GM12878 (cell line): ENCODE measurements around the gene FRMPD2. TPM values are rescaled to one million over a fixed set of nuclear protein-coding genes. Genes with fewer than 3 reads are reported as not detected.
A peak's percentile ranks its signal among the peaks of the same experiment; 100 is the strongest.
"Not testable (repeated sequence)": the region's sequence is repeated elsewhere in the genome, so short reads cannot be mapped to it uniquely, and the experiment has no call there.

ENCODE experiments used
- ATAC-seq: fragments of 200-7000 bp; cut with Tn5 transposase; 3 replicates; pipeline ENCODE4 v1.9.1; 2020; ENCODE audit warnings: mild to moderate bottlenecking, moderate library complexity
- BruUV-seq: library from RNA; stranded (reverse); fragments of 400-500 nt; replicated peaks from 2 replicates; lab custom pipeline; 2021; lab: Mats Ljungman, UMichigan
- CTCF ChIA-PET: fragments of 300-600 bp; sonication (Branson Sonifier 250); formaldehyde crosslinking; extraction: SDS; loops from one replicate; lab custom pipeline; 2021; ENCODE audit warnings: inconsistent platforms; lab: Yijun Ruan, JAX
- POLR2A ChIA-PET: fragments of 350-600 bp; formaldehyde crosslinking; extraction: SDS; loops from one replicate; lab custom pipeline; 2021; ENCODE audit warnings: inconsistent platforms; lab: Charles Lee
- RAD21 ChIA-PET: fragments of 300-600 bp; sonication (Branson Sonifier 250); formaldehyde crosslinking; loops from one replicate; lab custom pipeline; 2023; ENCODE audit warnings: antibody characterized with exemption; ENCODE audit not compliant: unreplicated experiment; lab: Charles Lee
- SMC1A ChIA-PET: fragments of 300-600 bp; sonication (Branson Sonifier 250); formaldehyde crosslinking; loops from one replicate; lab custom pipeline; 2023; ENCODE audit not compliant: unreplicated experiment, uncharacterized antibody; lab: Charles Lee
- DNase-seq: peaks from one replicate; pipeline ENCODE4 v3.0.0-alpha.2; 2011; ENCODE audit warnings: low read depth, low spot score
- FAIRE-seq: peaks from 3 replicates; lab custom pipeline; 2011; peaks lifted over from hg19 to GRCh38; lab: Jason Lieb, UNC
- H2AFZ ChIP-seq: 2 replicates; pipeline ENCODE4 v1.6.0; 2011; ENCODE audit warnings: low read depth, low read length, control low read depth; ENCODE audit not compliant: control insufficient read depth
- H3K27ac ChIP-seq: 2 replicates; pipeline ENCODE4 v1.5.1; 2011; ENCODE audit warnings: control low read depth; ENCODE audit not compliant: control insufficient read depth, insufficient read depth
- H3K27me3 ChIP-seq, 2 experiments: replicated peaks in 1 of 2; 2 replicates each; pipeline versions ENCODE4 v1.6.0 to v1.6.1; 2011; ENCODE audit warnings: low read length in 1 of 2; ENCODE audit not compliant: control insufficient read depth in 2 of 2, insufficient read depth in 2 of 2
- H3K36me3 ChIP-seq, 2 experiments: 2 replicates each; pipeline ENCODE4 v1.5.1; 2011; ENCODE audit warnings: low read length in 1 of 2; ENCODE audit not compliant: control insufficient read depth in 2 of 2, insufficient read depth in 2 of 2
- H3K4me1 ChIP-seq: 2 replicates; pipeline ENCODE4 v1.6.1; 2011; ENCODE audit warnings: mild to moderate bottlenecking, low read length, moderate library complexity, mixed read lengths; ENCODE audit not compliant: control insufficient read depth, insufficient read depth
- H3K4me2 ChIP-seq: 2 replicates; pipeline ENCODE4 v1.6.0; 2011; ENCODE audit warnings: control low read depth; ENCODE audit not compliant: control insufficient read depth, insufficient read depth
- H3K4me3 ChIP-seq: fragments of 200-600 bp; sonication (generic); 2 replicates; pipeline ENCODE4 v1.5.1; 2016
- H3K79me2 ChIP-seq: 2 replicates; pipeline ENCODE4 v1.6.0; 2011; ENCODE audit warnings: low read length; ENCODE audit not compliant: control insufficient read depth, insufficient read depth
- H3K9ac ChIP-seq: 2 replicates; pipeline ENCODE4 v1.8.0; 2011; ENCODE audit warnings: low read length, control low read depth, mixed read lengths; ENCODE audit not compliant: control insufficient read depth, insufficient read depth
- H3K9me3 ChIP-seq: replicated peaks from 3 replicates; pipeline ENCODE4 v1.5.1; 2011; ENCODE audit warnings: mild to moderate bottlenecking, low read length; ENCODE audit not compliant: control insufficient read depth, insufficient read depth
- H4K20me1 ChIP-seq: 2 replicates; pipeline ENCODE4 v1.6.0; 2011; ENCODE audit not compliant: control insufficient read depth, insufficient read depth
- KLF5 ChIP-seq: fragments of 450-650 bp; IDR thresholded peaks from 2 replicates; pipeline ENCODE4 v1.6.1; 2014; ENCODE audit warnings: mild to moderate bottlenecking; ENCODE audit not compliant: partially characterized antibody
- POLR2AphosphoS5 ChIP-seq: IDR thresholded peaks from 2 replicates; pipeline ENCODE4 v1.6.1; 2011; ENCODE audit warnings: mild to moderate bottlenecking, low read length, inconsistent platforms
- WGBS: methylation state at CpG from one replicate; pipeline ENCODE4 v1.1.6; 2016; ENCODE audit warnings: low lambda C conversion rate; ENCODE audit not compliant: insufficient replicate concordance, insufficient coverage; ENCODE audit errors: missing lambda C conversion rate; 5-methylcytosine and 5-hydroxymethylcytosine counted together
- in situ Hi-C: fragments of 300-500 bp; cut with MboI; formaldehyde crosslinking; loops from 9 replicates; pipeline ENCODE4 v1.14.3; 2018; ENCODE audit warnings: mixed read lengths
- intact Hi-C: fragments of 100-400 bp; cut with micrococcal nuclease; formaldehyde crosslinking; loops from one replicate; pipeline ENCODE4 v1.14.2; 2022; ENCODE audit not compliant: unreplicated experiment
- polyA plus RNA-seq, 11 experiments: library from polyadenylated mRNA; depleted of rRNA in 4 of 11; unstranded in 6 of 11; stranded (reverse) in 5 of 11; fragments of >200 nt; fragmentation: Nextera tagmentation in 4 of 11; fragmentation: Illumina TruSeq in 1 of 11; extraction: Ambion mirVana in 4 of 11; extraction: Trizol in 1 of 11; gene quantifications; 1 replicate in 1 of 11; 2 replicates in 10 of 11; pipeline versions ENCODE4 v1.2.1 to v1.2.3, GENCODE V29; 2011 to 2016; ENCODE audit warnings: inconsistent platforms in 2 of 11, missing spikeins in 2 of 11, low read depth in 1 of 11
- total RNA-seq, 4 experiments: library from RNA; depleted of rRNA in 3 of 4; stranded (reverse); fragments of >200 nt in 3 of 4; fragmentation: Illumina TruSeq in 1 of 4; extraction: Trizol in 1 of 4; gene quantifications; 2 replicates each; pipeline versions ENCODE4 v1.2.1 to v1.2.3, GENCODE V29; 2013 to 2021
- TF ChIP-seq, protein P1 (sequence below): IDR thresholded peaks from 2 replicates; pipeline ENCODE4 v1.6.1; 2012; ENCODE audit warnings: low read depth, low read length, improper control_type of control experiment
- TF ChIP-seq, protein P2 (sequence below): fragments of 450-650 bp; IDR thresholded peaks from 2 replicates; pipeline ENCODE4 v1.6.1; 2016; ENCODE audit warnings: mild to moderate bottlenecking, moderate library complexity, borderline replicate concordance
- TF ChIP-seq, protein P3 (sequence below): fragments of 450-650 bp; IDR thresholded peaks from 2 replicates; pipeline ENCODE4 v1.6.1; 2016; ENCODE audit warnings: mild to moderate bottlenecking

The FRMPD2 gene
- total and polyA plus RNA-seq, 10 of the 15 experiments (the other 5 are each of a cell fraction or from before 2014, with no cell fraction given): 0.38 to 5.7 (median 1.4) TPM

DNA sequence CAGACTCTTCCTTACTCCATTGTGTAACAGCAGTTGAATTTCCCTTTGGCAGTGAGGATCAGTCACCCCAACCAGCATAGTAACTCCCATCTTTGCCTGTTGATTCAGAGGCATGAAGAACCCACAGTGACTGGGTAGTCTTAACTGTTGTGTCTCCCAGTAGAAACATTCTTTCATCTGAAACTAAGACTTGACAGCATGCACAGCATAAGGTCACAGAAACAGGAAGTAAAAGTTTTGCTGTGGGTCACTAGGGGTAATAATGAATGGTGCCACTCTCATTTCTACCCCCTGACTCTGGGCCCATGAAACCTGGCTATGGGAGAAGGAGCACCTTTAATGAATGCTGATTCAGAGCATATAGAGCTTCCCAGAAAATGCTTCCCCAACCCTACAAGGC lies 8.3 kb upstream of the FRMPD2 start (continued):
- TF ChIP-seq, protein P1, sequence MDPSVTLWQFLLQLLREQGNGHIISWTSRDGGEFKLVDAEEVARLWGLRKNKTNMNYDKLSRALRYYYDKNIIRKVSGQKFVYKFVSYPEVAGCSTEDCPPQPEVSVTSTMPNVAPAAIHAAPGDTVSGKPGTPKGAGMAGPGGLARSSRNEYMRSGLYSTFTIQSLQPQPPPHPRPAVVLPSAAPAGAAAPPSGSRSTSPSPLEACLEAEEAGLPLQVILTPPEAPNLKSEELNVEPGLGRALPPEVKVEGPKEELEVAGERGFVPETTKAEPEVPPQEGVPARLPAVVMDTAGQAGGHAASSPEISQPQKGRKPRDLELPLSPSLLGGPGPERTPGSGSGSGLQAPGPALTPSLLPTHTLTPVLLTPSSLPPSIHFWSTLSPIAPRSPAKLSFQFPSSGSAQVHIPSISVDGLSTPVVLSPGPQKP: no peak
- TF ChIP-seq, all 136 proteins: peak for 41

DNA sequence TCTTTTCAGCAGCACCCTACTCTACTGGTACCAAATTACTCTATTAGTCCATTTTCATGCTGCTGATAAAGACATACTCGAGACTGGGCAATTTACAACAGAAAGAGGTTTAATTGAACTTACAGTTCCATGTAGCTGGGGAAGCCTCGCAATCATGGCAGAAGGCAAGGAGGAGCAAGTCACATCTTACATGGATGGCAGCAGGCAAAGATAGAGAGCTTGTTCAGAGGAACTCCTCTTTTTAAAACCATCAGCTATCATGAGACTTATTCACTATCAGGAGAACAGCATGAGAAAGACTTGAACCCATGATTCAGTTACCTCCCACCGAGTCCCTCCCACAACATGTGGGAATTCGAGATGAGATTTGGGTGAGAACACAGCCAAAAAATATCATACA lies 7.2 kb upstream of the FRMPD2 start:
- Histone ChIP-seq H3K27ac (peak overlapping the region; percentile 86), H3K4me2 (peak overlapping the region; percentile 43; the same call in 1 of the 2 replicates), H3K4me1 (peaks cover 44% of the 10 kb centered on the region), H3K9me3 (peaks cover 22% of the 10 kb centered on the region)
- ChIA-PET POLR2A (interaction anchor here (0.9 kb wide), 1 partner anchor 23 kb away, joined by 3 read pairs; no protein-coding TSS in a partner anchor), RAD21 (interaction anchor here (1.2 to 1.8 kb wide), 2 partner anchors 10 to 67 kb away, joined by 3 to 4 read pairs; no protein-coding TSS in a partner anchor), SMC1A (interaction anchor here (1.1 kb wide), 1 partner anchor 20 kb away, joined by 3 read pairs; no protein-coding TSS in a partner anchor)
- H3K79me2 ChIP-seq, H3K36me3 ChIP-seq, H3K27me3 ChIP-seq, ATAC-seq, in situ Hi-C loops, H2AFZ ChIP-seq, H3K9ac ChIP-seq, intact Hi-C loops, H4K20me1 ChIP-seq, FAIRE-seq, BruUV-seq, CTCF ChIA-PET, H3K4me3 ChIP-seq, DNase-seq: not testable (repeated sequence)
- WGBS: 55% methylated on average over 4 of the region's 4 CpGs
- TF ChIP-seq POLR2AphosphoS5 (0 out of 2 replicates have a peak, but pooled peaks have one; percentile 36), KLF5 (peak; percentile 77)
- TF ChIP-seq, protein P2, sequence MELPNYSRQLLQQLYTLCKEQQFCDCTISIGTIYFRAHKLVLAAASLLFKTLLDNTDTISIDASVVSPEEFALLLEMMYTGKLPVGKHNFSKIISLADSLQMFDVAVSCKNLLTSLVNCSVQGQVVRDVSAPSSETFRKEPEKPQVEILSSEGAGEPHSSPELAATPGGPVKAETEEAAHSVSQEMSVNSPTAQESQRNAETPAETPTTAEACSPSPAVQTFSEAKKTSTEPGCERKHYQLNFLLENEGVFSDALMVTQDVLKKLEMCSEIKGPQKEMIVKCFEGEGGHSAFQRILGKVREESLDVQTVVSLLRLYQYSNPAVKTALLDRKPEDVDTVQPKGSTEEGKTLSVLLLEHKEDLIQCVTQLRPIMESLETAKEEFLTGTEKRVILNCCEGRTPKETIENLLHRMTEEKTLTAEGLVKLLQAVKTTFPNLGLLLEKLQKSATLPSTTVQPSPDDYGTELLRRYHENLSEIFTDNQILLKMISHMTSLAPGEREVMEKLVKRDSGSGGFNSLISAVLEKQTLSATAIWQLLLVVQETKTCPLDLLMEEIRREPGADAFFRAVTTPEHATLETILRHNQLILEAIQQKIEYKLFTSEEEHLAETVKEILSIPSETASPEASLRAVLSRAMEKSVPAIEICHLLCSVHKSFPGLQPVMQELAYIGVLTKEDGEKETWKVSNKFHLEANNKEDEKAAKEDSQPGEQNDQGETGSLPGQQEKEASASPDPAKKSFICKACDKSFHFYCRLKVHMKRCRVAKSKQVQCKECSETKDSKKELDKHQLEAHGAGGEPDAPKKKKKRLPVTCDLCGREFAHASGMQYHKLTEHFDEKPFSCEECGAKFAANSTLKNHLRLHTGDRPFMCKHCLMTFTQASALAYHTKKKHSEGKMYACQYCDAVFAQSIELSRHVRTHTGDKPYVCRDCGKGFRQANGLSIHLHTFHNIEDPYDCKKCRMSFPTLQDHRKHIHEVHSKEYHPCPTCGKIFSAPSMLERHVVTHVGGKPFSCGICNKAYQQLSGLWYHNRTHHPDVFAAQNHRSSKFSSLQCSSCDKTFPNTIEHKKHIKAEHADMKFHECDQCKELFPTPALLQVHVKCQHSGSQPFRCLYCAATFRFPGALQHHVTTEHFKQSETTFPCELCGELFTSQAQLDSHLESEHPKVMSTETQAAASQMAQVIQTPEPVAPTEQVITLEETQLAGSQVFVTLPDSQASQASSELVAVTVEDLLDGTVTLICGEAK: 0 out of 2 replicates have a peak, but pooled peaks have one; percentile 8
- TF ChIP-seq, protein P3, sequence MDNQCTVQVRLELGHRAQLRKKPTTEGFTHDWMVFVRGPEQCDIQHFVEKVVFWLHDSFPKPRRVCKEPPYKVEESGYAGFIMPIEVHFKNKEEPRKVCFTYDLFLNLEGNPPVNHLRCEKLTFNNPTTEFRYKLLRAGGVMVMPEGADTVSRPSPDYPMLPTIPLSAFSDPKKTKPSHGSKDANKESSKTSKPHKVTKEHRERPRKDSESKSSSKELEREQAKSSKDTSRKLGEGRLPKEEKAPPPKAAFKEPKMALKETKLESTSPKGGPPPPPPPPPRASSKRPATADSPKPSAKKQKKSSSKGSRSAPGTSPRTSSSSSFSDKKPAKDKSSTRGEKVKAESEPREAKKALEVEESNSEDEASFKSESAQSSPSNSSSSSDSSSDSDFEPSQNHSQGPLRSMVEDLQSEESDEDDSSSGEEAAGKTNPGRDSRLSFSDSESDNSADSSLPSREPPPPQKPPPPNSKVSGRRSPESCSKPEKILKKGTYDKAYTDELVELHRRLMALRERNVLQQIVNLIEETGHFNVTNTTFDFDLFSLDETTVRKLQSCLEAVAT: peak; percentile 84; the same call in 1 of the 2 replicates
